IMR-90 (cell line): ENCODE results near the gene GRIN2A. TPM values are rescaled to one million over a fixed set of nuclear protein-coding genes. Genes with fewer than 3 reads are reported as not detected.

Source experiments
- ATAC-seq: fragments of 200-7000 bp; cut with Tn5 transposase; 2 replicates; pipeline ENCODE4 v1.9.1; 2020; ENCODE audit warnings: low read depth, mild to moderate bottlenecking, moderate library complexity
- BruUV-seq: library from RNA; stranded (reverse); fragments of 400-500 nt; replicated peaks from 2 replicates; lab custom pipeline; 2021; lab: Mats Ljungman, UMichigan
- CTCF ChIA-PET: fragments of 300-600 bp; formaldehyde crosslinking; extraction: SDS; loops from one replicate; lab custom pipeline; 2021; ENCODE audit warnings: antibody characterized with exemption; lab: Yijun Ruan, JAX
- POLR2A ChIA-PET: fragments of 300-600 bp; sonication (Branson Sonifier 250); formaldehyde crosslinking; loops from one replicate; lab custom pipeline; 2022; ENCODE audit warnings: antibody characterized with exemption; ENCODE audit not compliant: unreplicated experiment; lab: Charles Lee
- DNase-seq: peaks from one replicate; pipeline ENCODE4 v3.0.0; 2013
- H2AFZ ChIP-seq: replicated peaks from 2 replicates; pipeline ENCODE3; 2013; ENCODE audit warnings: low read length, mild to moderate bottlenecking; ENCODE audit not compliant: poor library complexity
- H2AK5ac ChIP-seq: 2 replicates; pipeline ENCODE4 v1.6.1; 2013; ENCODE audit warnings: low read depth, low read length, inconsistent platforms
- H2AK9ac ChIP-seq: replicated peaks from 2 replicates; pipeline ENCODE3; 2013; ENCODE audit warnings: mild to moderate bottlenecking, low read depth, low read length, moderate library complexity; ENCODE audit not compliant: poor library complexity
- H2BK120ac ChIP-seq: 2 replicates; pipeline ENCODE4 v1.6.1; 2013; ENCODE audit warnings: low read depth, low read length, inconsistent platforms
- H2BK15ac ChIP-seq: 3 replicates; pipeline ENCODE4 v1.6.1; 2013; ENCODE audit warnings: low read depth, low read length, inconsistent platforms
- H2BK20ac ChIP-seq: 2 replicates; pipeline ENCODE4 v1.6.1; 2013; ENCODE audit warnings: low read depth, mild to moderate bottlenecking, inconsistent platforms, low read length, moderate library complexity
- H2BK5ac ChIP-seq: 2 replicates; pipeline ENCODE4 v1.6.1; 2013; ENCODE audit warnings: mild to moderate bottlenecking, low read depth, low read length, inconsistent platforms; ENCODE audit not compliant: poor library complexity, severe bottlenecking
- H3K14ac ChIP-seq: replicated peaks from 2 replicates; pipeline ENCODE4 v1.6.1; 2013; ENCODE audit warnings: low read depth, low read length, inconsistent platforms
- H3K18ac ChIP-seq: 2 replicates; pipeline ENCODE4 v1.6.1; 2013; ENCODE audit warnings: low read depth, low read length, control low read depth
- H3K23ac ChIP-seq: 2 replicates; pipeline ENCODE4 v1.6.1; 2013; ENCODE audit warnings: low read depth, low read length, inconsistent platforms
- H3K27ac ChIP-seq: 2 replicates; pipeline ENCODE4 v1.5.1; 2013; ENCODE audit warnings: mild to moderate bottlenecking, control low read depth, low read length; ENCODE audit not compliant: insufficient read depth
- H3K27me3 ChIP-seq: 2 replicates; pipeline ENCODE4 v1.6.1; 2013; ENCODE audit warnings: low read length; ENCODE audit not compliant: control insufficient read depth, insufficient read depth
- H3K36me3 ChIP-seq: 2 replicates; pipeline ENCODE4 v1.6.1; 2013; ENCODE audit warnings: low read length, mixed read lengths; ENCODE audit not compliant: control insufficient read depth, insufficient read depth
- H3K4ac ChIP-seq: 2 replicates; pipeline ENCODE4 v1.6.1; 2013; ENCODE audit warnings: low read depth, low read length, inconsistent platforms
- H3K4me1 ChIP-seq: 2 replicates; pipeline ENCODE4 v1.6.1; 2013; ENCODE audit warnings: low read length, mixed read lengths; ENCODE audit not compliant: control insufficient read depth, insufficient read depth
- H3K4me2 ChIP-seq: 2 replicates; pipeline ENCODE4 v1.6.1; 2013; ENCODE audit warnings: low read depth, mild to moderate bottlenecking, control low read depth, low read length, moderate library complexity
- H3K4me3 ChIP-seq: 2 replicates; pipeline ENCODE4 v1.5.1; 2013; ENCODE audit warnings: low read depth, mild to moderate bottlenecking, control low read depth, low read length, moderate library complexity; ENCODE audit not compliant: insufficient read depth
- H3K56ac ChIP-seq: 2 replicates; pipeline ENCODE4 v1.6.1; 2013; ENCODE audit warnings: low read length, inconsistent platforms; ENCODE audit not compliant: insufficient read depth; ENCODE audit errors: extremely low read depth
- H3K79me1 ChIP-seq, 2 experiments: 2 replicates each; pipeline ENCODE4 v1.6.1; 2013; ENCODE audit warnings: low read length in 2 of 2, inconsistent platforms in 1 of 2, low read depth in 1 of 2
- H3K9ac ChIP-seq: 2 replicates; pipeline ENCODE4 v1.6.1; 2013; ENCODE audit warnings: low read depth, low read length, control low read depth
- H3K9me1 ChIP-seq: 2 replicates; pipeline ENCODE4 v1.6.1; 2013; ENCODE audit warnings: low read length, inconsistent platforms; ENCODE audit not compliant: insufficient read depth
- H3K9me3 ChIP-seq: 2 replicates; pipeline ENCODE4 v1.6.1; 2013; ENCODE audit warnings: low read length; ENCODE audit not compliant: control insufficient read depth, insufficient read depth
- H4K20me1 ChIP-seq: 2 replicates; pipeline ENCODE4 v1.6.1; 2013; ENCODE audit warnings: low read length, inconsistent platforms; ENCODE audit not compliant: insufficient read depth
- H4K5ac ChIP-seq: 2 replicates; pipeline ENCODE4 v1.6.1; 2013; ENCODE audit warnings: mild to moderate bottlenecking, low read depth, low read length, control low read depth
- H4K8ac ChIP-seq, 2 experiments: 2 replicates each; pipeline ENCODE4 v1.6.1; 2013; ENCODE audit warnings: low read depth in 2 of 2, low read length in 2 of 2, control low read depth in 1 of 2, inconsistent platforms in 1 of 2
- H4K91ac ChIP-seq: 2 replicates; pipeline ENCODE4 v1.6.1; 2013; ENCODE audit warnings: low read depth, low read length, inconsistent platforms; ENCODE audit not compliant: insufficient read depth
- BHLHE40 ChIP-seq: fragments of 150-350 bp; IDR thresholded peaks from 2 replicates; pipeline ENCODE4 v1.6.1; 2016; ENCODE audit warnings: mild to moderate bottlenecking, low read depth, low read length
- CEBPB ChIP-seq: IDR thresholded peaks from 2 replicates; pipeline ENCODE4 v1.6.1; 2012; ENCODE audit warnings: low read depth, low read length, improper control_type of control experiment
- CHD1 ChIP-seq: IDR thresholded peaks from 2 replicates; pipeline ENCODE4 v1.6.1; 2012; ENCODE audit warnings: low read depth, low read length, improper control_type of control experiment
- FOS ChIP-seq: fragments of 150-350 bp; IDR thresholded peaks from 2 replicates; pipeline ENCODE4 v1.6.1; 2016; ENCODE audit warnings: low read depth, low read length
- MAFK ChIP-seq: IDR thresholded peaks from 2 replicates; pipeline ENCODE4 v1.6.1; 2012; ENCODE audit warnings: low read depth, low read length, improper control_type of control experiment
- MAZ ChIP-seq: IDR thresholded peaks from 2 replicates; pipeline ENCODE4 v1.6.1; 2012; ENCODE audit warnings: low read depth, mild to moderate bottlenecking, low read length, improper control_type of control experiment, moderate library complexity, borderline replicate concordance
- MXI1 ChIP-seq: IDR thresholded peaks from 2 replicates; pipeline ENCODE4 v1.6.1; 2012; ENCODE audit warnings: low read depth, mild to moderate bottlenecking, low read length, moderate library complexity, borderline replicate concordance
- NFE2L2 ChIP-seq: fragments of 150-350 bp; IDR thresholded peaks from 2 replicates; pipeline ENCODE4 v1.6.1; 2016; ENCODE audit warnings: low read depth, mild to moderate bottlenecking, low read length
- POLR2A ChIP-seq: IDR thresholded peaks from 2 replicates; pipeline ENCODE4 v1.6.1; 2012; ENCODE audit warnings: mild to moderate bottlenecking, low read depth, low read length
- RAD21 ChIP-seq: IDR thresholded peaks from 2 replicates; pipeline ENCODE4 v1.6.1; 2012; ENCODE audit warnings: low read length, improper control_type of control experiment
- RCOR1 ChIP-seq: IDR thresholded peaks from 2 replicates; pipeline ENCODE4 v1.6.1; 2012; ENCODE audit warnings: mild to moderate bottlenecking, low read length, improper control_type of control experiment; ENCODE audit not compliant: insufficient replicate concordance
- RFX5 ChIP-seq: IDR thresholded peaks from 2 replicates; pipeline ENCODE4 v1.8.0; 2012; ENCODE audit warnings: low read depth, mild to moderate bottlenecking, low read length, moderate library complexity
- SMC3 ChIP-seq: fragments of 150-350 bp; IDR thresholded peaks from 2 replicates; pipeline ENCODE4 v1.6.1; 2016; ENCODE audit warnings: low read depth, mild to moderate bottlenecking, antibody characterized with exemption, low read length, moderate library complexity
- WGBS, 2 experiments: methylation state at CpG; one replicate each; pipeline versions ENCODE4 v1.1.5 to v1.1.7; 2013; ENCODE audit warnings: missing lambda C conversion rate in 2 of 2; ENCODE audit not compliant: insufficient read length in 1 of 2; ENCODE audit errors: extremely low coverage in 2 of 2; 5-methylcytosine and 5-hydroxymethylcytosine counted together
- dilution Hi-C: fragments of 300-500 bp; cut with HindIII; formaldehyde crosslinking; loops from one replicate; pipeline ENCODE4 v1.14.3; 2018; ENCODE audit warnings: low sequenced_read_pairs; ENCODE audit not compliant: unreplicated experiment
- in situ Hi-C: fragments of 300-500 bp; cut with MboI; formaldehyde crosslinking; loops from 3 replicates; pipeline ENCODE4 v1.14.3; 2019; ENCODE audit warnings: low sequenced_read_pairs, inconsistent platforms, mixed read lengths
- intact Hi-C: fragments of 100-400 bp; cut with micrococcal nuclease; formaldehyde crosslinking; loops from 2 replicates; pipeline ENCODE4 v1.10.0; 2022
- polyA plus RNA-seq, 3 experiments: library from polyadenylated mRNA; depleted of rRNA; stranded (reverse); fragments of >200 nt; gene quantifications; 2 replicates each; pipeline ENCODE4 v1.2.3, GENCODE V29; 2012; ENCODE audit warnings: low replicate concordance in 1 of 3
- total RNA-seq: library from RNA; depleted of rRNA; stranded (reverse); fragments of >200 nt; gene quantifications from 2 replicates; pipeline ENCODE4 v1.2.3, GENCODE V29; 2012
- TF ChIP-seq, protein P1 (sequence below): conservative IDR thresholded peaks from 2 replicates; pipeline ENCODE4 v1.5.1; 2012; ENCODE audit warnings: mild to moderate bottlenecking, low read depth, low read length, improper control_type of control experiment
- TF ChIP-seq, protein P2 (sequence below): fragments of 150-350 bp; IDR thresholded peaks from 2 replicates; pipeline ENCODE4 v1.6.1; 2017; ENCODE audit warnings: mild to moderate bottlenecking, antibody characterized with exemption, low read length, low read depth
- TF ChIP-seq, protein P3 (sequence below): fragments of 150-350 bp; IDR thresholded peaks from 2 replicates; pipeline ENCODE4 v1.6.1; 2016; ENCODE audit warnings: low read depth, mild to moderate bottlenecking, low read length, moderate library complexity, borderline replicate concordance

GRIN2A gene
- total and polyA plus RNA-seq, 2 of the 4 experiments (the other 2 are of a cell fraction) = under 0.01 TPM; not detected in 1

DNA sequence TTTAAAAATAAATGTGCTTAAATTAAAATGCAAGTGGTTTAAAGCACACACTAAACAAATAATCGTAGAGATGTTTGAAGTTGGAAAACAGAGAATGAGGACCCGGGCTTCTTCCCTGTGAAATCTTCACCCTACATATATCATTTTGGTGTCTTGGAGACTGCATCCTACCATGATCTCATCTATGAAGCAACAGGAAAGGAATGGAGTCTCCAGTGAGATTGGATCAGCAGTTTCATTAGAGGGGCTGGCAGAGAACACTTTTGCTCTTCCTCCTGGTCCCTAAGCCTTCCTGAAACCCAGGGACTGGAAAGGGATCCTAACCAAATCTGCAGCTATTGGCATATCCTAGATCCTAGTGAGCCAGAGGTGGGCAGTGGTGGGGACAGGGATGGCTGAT, 85.0 kb downstream of the GRIN2A start:
- Histone ChIP-seq H2AK9ac (no peak overlapping the region), H3K4me3 (no peak overlapping the region), H3K18ac (no peak overlapping the region), H3K79me1 (no peaks in the 10 kb centered on the region), H3K36me3 (no peaks in the 10 kb centered on the region), H3K9me3 (peaks cover 11% of the 10 kb centered on the region), H3K14ac (no peak overlapping the region), H2BK120ac (no peak overlapping the region), H4K5ac (no peak overlapping the region), H2AK5ac (no peak overlapping the region), H2BK15ac (no peak overlapping the region), H3K27me3 (no peaks in the 10 kb centered on the region), H3K4me1 (no peaks in the 10 kb centered on the region), H3K56ac (no peak overlapping the region), H3K27ac (no peak overlapping the region), H3K23ac (no peak overlapping the region), H2AFZ (no peak overlapping the region), H2BK20ac (no peak overlapping the region), H4K8ac (no peak overlapping the region), H3K9me1 (no peaks in the 10 kb centered on the region), H3K9ac (no peak overlapping the region), H4K20me1 (no peaks in the 10 kb centered on the region), H3K4me2 (no peak overlapping the region), H2BK5ac (no peak overlapping the region), H3K4ac (no peak overlapping the region), H4K91ac (no peak overlapping the region)
- TF ChIP-seq POLR2A = no peak
- no peak for TF ChIP-seq MAZ
- no peak for TF ChIP-seq BHLHE40
- TF ChIP-seq NFE2L2 = no peak
- no peak for TF ChIP-seq CHD1
- no peak for TF ChIP-seq MAFK
- TF ChIP-seq MXI1 = no peak
- no peak for TF ChIP-seq RCOR1
- TF ChIP-seq FOS = no peak
- TF ChIP-seq CEBPB = no peak
- TF ChIP-seq RFX5 = no peak
- TF ChIP-seq, protein P1, sequence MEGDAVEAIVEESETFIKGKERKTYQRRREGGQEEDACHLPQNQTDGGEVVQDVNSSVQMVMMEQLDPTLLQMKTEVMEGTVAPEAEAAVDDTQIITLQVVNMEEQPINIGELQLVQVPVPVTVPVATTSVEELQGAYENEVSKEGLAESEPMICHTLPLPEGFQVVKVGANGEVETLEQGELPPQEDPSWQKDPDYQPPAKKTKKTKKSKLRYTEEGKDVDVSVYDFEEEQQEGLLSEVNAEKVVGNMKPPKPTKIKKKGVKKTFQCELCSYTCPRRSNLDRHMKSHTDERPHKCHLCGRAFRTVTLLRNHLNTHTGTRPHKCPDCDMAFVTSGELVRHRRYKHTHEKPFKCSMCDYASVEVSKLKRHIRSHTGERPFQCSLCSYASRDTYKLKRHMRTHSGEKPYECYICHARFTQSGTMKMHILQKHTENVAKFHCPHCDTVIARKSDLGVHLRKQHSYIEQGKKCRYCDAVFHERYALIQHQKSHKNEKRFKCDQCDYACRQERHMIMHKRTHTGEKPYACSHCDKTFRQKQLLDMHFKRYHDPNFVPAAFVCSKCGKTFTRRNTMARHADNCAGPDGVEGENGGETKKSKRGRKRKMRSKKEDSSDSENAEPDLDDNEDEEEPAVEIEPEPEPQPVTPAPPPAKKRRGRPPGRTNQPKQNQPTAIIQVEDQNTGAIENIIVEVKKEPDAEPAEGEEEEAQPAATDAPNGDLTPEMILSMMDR = no peak
- TF ChIP-seq SMC3 = no peak
- TF ChIP-seq RAD21 = no peak
- TF ChIP-seq, protein P2, sequence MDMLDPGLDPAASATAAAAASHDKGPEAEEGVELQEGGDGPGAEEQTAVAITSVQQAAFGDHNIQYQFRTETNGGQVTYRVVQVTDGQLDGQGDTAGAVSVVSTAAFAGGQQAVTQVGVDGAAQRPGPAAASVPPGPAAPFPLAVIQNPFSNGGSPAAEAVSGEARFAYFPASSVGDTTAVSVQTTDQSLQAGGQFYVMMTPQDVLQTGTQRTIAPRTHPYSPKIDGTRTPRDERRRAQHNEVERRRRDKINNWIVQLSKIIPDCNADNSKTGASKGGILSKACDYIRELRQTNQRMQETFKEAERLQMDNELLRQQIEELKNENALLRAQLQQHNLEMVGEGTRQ = no peak
- TF ChIP-seq, protein P3, sequence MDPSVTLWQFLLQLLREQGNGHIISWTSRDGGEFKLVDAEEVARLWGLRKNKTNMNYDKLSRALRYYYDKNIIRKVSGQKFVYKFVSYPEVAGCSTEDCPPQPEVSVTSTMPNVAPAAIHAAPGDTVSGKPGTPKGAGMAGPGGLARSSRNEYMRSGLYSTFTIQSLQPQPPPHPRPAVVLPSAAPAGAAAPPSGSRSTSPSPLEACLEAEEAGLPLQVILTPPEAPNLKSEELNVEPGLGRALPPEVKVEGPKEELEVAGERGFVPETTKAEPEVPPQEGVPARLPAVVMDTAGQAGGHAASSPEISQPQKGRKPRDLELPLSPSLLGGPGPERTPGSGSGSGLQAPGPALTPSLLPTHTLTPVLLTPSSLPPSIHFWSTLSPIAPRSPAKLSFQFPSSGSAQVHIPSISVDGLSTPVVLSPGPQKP = no peak
- ChIA-PET POLR2A (no interaction called here), CTCF (no interaction called here)
- no peak for DNase-seq
- WGBS, 2 experiments = no CpG with 5 or more reads among the region's 2 CpGs
- in situ Hi-C loops = no loop called here
- intact Hi-C loops = no loop called here
- no peak for ATAC-seq
- dilution Hi-C loops = no loop called here
- no TSS peak for BruUV-seq
